Uterus (tissue), 4 donors: Measurements from ENCODE around the gene PHF8. TPM values are rescaled to one million over a fixed set of nuclear protein-coding genes. Genes with fewer than 3 reads are reported as not detected.

Experiments used
- DNase-seq, 2 donors: peaks; one replicate each; pipeline ENCODE4 v3.0.0-alpha.2; 2019 to 2020
- H3K27ac ChIP-seq, 2 donors: fragments of 200-600 bp; sonication (generic); 1 replicate in 1 of 2; 2 replicates in 1 of 2; pipeline ENCODE4 v1.5.1; 2016 to 2018
- H3K27me3 ChIP-seq, 2 donors: fragments of 200-600 bp; sonication (generic); one replicate each; pipeline ENCODE4 v1.5.1; 2018 to 2019; ENCODE audit warnings: control low read depth in 1 of 2
- H3K36me3 ChIP-seq, 2 donors: fragments of 200-600 bp; sonication (generic); one replicate each; pipeline ENCODE4 v1.5.1; 2019; ENCODE audit warnings: control low read depth in 1 of 2
- H3K4me1 ChIP-seq, 2 donors: fragments of 200-600 bp; sonication (generic); one replicate each; pipeline ENCODE4 v1.5.1; 2018 to 2019; ENCODE audit warnings: control low read depth in 1 of 2
- H3K4me3 ChIP-seq, 2 donors: fragments of 200-600 bp; sonication (generic); 1 replicate in 1 of 2; 2 replicates in 1 of 2; pipeline ENCODE4 v1.5.1; 2018 to 2019; ENCODE audit warnings: mild to moderate bottlenecking in 1 of 2
- H3K9me3 ChIP-seq, 2 donors: fragments of 200-600 bp; sonication (generic); one replicate each; pipeline ENCODE4 v1.5.1; 2019; ENCODE audit warnings: control low read depth in 1 of 2
- POLR2A ChIP-seq, 2 donors: fragments of 450-650 bp; IDR thresholded peaks; one replicate each; pipeline ENCODE4 v1.6.1; 2016; ENCODE audit warnings: antibody characterized with exemption in 2 of 2, mild to moderate bottlenecking in 1 of 2, moderate library complexity in 1 of 2
- intact Hi-C: fragments of 100-400 bp; cut with DNase I; formaldehyde crosslinking; loops from one replicate; pipeline ENCODE4 v1.15.1; 2023; ENCODE audit warnings: low total_unique reads
- total RNA-seq, 4 donors: library from RNA; depleted of rRNA in 3 of 4; stranded (reverse); fragments of >200 nt in 3 of 4; gene quantifications; one replicate each; pipeline versions ENCODE4 v1.1.0 to v1.2.4, GENCODE V29; 2014 to 2023
- TF ChIP-seq, protein P1 (sequence below), 4 experiments: fragments of 200-600 bp in 2 of 4; fragments of 450-650 bp in 2 of 4; sonication (generic) in 2 of 4; IDR thresholded peaks; one replicate each; pipeline ENCODE4 v1.5.1; 2016 to 2019; ENCODE audit warnings: antibody characterized with exemption in 4 of 4, mild to moderate bottlenecking in 2 of 4, moderate library complexity in 1 of 4
- donor health status: DM: yes; HTN: yes; CAD: no.

PHF8 gene
- total RNA-seq, 4 donors from 2014 or later, result 7.1 to 52.8 (median 36.2) TPM

DNA sequence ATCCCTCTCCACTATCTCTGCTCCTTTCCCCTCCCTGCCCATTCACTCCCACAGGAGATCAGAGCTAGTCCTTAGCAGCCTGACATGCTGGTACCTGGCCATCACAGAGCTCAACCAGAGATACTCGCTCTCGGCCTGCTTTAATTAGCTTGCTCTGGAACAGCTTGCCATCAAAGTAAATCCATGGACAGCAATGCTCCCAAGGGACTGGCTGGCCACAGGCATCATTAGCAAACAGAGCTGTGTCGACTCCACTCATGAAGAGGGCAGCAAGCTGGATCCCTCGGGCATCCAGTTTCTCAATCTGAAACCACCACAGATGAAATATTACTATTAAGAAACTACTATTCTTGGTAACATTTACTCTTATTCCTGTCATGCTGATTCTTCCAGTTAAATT is 43.4 kb upstream of the PHF8 start:
- no peaks in the 10 kb centered on the region for H3K36me3 ChIP-seq
- no peak overlapping the region for H3K27ac ChIP-seq
- no peaks in the 10 kb centered on the region for H3K9me3 ChIP-seq
- no peaks in the 10 kb centered on the region for H3K27me3 ChIP-seq
- intact Hi-C loops, result no loop called here
- TF ChIP-seq POLR2A (IDR thresholded peaks at IDR 0.05), result no peak
- TF ChIP-seq, protein P1, sequence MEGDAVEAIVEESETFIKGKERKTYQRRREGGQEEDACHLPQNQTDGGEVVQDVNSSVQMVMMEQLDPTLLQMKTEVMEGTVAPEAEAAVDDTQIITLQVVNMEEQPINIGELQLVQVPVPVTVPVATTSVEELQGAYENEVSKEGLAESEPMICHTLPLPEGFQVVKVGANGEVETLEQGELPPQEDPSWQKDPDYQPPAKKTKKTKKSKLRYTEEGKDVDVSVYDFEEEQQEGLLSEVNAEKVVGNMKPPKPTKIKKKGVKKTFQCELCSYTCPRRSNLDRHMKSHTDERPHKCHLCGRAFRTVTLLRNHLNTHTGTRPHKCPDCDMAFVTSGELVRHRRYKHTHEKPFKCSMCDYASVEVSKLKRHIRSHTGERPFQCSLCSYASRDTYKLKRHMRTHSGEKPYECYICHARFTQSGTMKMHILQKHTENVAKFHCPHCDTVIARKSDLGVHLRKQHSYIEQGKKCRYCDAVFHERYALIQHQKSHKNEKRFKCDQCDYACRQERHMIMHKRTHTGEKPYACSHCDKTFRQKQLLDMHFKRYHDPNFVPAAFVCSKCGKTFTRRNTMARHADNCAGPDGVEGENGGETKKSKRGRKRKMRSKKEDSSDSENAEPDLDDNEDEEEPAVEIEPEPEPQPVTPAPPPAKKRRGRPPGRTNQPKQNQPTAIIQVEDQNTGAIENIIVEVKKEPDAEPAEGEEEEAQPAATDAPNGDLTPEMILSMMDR (IDR thresholded peaks at IDR 0.05), result no peak
- H3K4me3 ChIP-seq, result no peak overlapping the region
- H3K4me1 ChIP-seq, result no peaks in the 10 kb centered on the region
- no peak for DNase-seq

DNA sequence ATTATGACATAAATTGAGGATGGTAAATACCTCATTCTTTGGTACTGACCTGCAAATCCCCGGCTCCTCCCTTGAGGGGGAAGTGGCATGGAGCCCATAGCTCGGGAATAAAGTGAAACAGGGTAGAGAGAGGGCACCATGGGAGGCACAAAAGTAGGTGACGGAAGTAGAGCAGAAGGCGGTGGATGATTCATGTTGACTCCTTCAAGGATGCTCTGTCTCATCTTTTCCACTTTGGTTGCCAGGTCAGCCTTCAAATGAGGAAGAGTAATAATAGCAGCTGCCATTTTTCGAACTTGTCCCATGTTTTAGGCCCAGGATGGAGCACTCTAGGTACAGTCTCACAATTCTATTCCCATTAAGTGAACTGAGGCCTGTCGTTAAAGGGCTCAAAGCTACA is 41.4 kb upstream of the PHF8 start:
- Histone ChIP-seq H3K4me1 (no peaks in the 10 kb centered on the region), H3K36me3 (no peaks in the 10 kb centered on the region), H3K9me3 (no peaks in the 10 kb centered on the region), H3K27me3 (no peaks in the 10 kb centered on the region), H3K4me3 (no peak overlapping the region), H3K27ac (no peak overlapping the region)
- TF ChIP-seq, protein P1 (IDR thresholded peaks at IDR 0.05), result no peak
- DNase-seq, result no peak
- intact Hi-C loops, result no loop called here

DNA sequence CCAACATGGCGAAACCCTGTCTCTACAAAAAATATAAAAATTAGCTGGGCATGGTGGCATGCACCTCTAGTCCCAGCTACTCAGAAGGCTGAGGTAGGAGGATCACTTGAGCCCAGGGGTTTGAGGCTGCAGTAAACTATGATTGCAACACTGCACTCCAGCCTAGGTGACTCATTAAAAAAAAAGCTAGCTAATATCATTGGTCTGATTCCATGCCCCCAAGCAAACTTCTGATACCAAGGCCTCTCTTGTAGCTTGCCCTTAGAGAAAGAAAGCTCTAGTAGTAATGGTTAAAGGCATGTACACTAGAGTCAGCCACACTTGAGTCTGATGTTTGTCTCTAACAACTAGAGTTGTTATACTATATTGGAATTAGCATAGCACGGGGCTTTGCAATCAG is 32.6 kb upstream of the PHF8 start:
- H3K27ac ChIP-seq, result no peak overlapping the region
- H3K4me1 ChIP-seq, result no peaks in the 10 kb centered on the region
- H3K4me3 ChIP-seq, result no peak overlapping the region
- intact Hi-C loops, result no loop called here
- no peak for DNase-seq
- H3K36me3 ChIP-seq, result no peaks in the 10 kb centered on the region
- H3K9me3 ChIP-seq, result no peaks in the 10 kb centered on the region
- H3K27me3 ChIP-seq, result no peaks in the 10 kb centered on the region
- TF ChIP-seq POLR2A (IDR thresholded peaks at IDR 0.05), result no peak
- TF ChIP-seq, protein P1 (IDR thresholded peaks at IDR 0.05), result no peak

DNA sequence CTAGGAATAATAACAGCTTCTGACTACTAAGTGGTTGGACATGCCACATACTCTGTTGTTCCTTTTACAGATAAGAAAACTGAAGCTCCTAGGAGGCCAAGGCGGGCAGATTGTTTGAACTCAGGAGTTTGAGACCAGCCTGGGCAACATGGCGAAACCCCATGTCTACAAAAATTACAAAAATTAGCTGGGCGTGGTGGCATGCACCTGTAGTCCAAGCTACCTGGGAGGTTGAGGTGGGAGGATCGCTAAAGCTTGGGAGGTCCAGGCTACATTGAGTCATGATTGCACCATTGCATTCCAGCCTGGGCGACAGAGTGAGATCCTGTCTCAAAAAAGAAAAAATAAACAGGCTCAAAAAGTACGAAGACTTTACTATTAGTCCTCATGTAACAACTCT is 30.6 kb upstream of the PHF8 start:
- H3K9me3 ChIP-seq, result no peaks in the 10 kb centered on the region
- no peaks in the 10 kb centered on the region for H3K27me3 ChIP-seq

DNA sequence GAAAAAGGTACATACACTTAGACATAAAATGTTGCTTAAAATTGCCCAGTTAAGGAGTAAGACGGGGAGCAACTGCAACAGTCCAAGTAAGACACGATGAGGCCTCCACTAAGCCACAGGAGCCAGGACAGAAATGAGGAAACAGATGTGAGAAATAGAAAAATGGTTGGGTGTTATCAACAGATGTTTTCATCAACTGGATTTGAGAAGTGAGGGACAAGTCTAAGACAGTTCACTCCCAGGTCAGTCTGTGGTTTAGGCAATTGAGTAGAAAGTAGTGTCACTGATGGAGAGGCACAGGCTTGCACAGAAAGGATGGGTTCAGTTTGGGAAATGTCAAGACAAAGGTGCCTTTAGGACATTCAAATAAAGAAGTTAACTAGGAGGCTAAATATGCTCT is 23.5 kb upstream of the PHF8 start:
- Histone ChIP-seq H3K4me1 (no peaks in the 10 kb centered on the region), H3K27me3 (no peaks in the 10 kb centered on the region), H3K9me3 (no peaks in the 10 kb centered on the region), H3K36me3 (no peaks in the 10 kb centered on the region), H3K27ac (no peak overlapping the region), H3K4me3 (no peak overlapping the region)
- no peak for TF ChIP-seq POLR2A (IDR thresholded peaks at IDR 0.05)
- TF ChIP-seq, protein P1 (IDR thresholded peaks at IDR 0.05), result no peak
- no peak for DNase-seq
- intact Hi-C loops, result no loop called here

More for the DNA sequence above, 30.6 kb upstream of the PHF8 start:
- TF ChIP-seq, protein P1 (IDR thresholded peaks at IDR 0.05), result no peak
- TF ChIP-seq POLR2A (IDR thresholded peaks at IDR 0.05), result no peak
- Histone ChIP-seq H3K4me1 (no peaks in the 10 kb centered on the region), H3K27ac (no peak overlapping the region), H3K4me3 (no peak overlapping the region), H3K36me3 (no peaks in the 10 kb centered on the region)
- intact Hi-C loops, result no loop called here
- DNase-seq, result no peak
